GM18867 (cell line): ENCODE results near the gene SLC30A7.

Experiments used
- ATAC-seq: cut with Tn5 transposase; IDR thresholded peaks from one replicate; pipeline ENCODE4 v1.9.1; 2021; ENCODE audit warnings: mild to moderate bottlenecking, moderate library complexity; ENCODE audit not compliant: unreplicated experiment

Gene SLC30A7

DNA sequence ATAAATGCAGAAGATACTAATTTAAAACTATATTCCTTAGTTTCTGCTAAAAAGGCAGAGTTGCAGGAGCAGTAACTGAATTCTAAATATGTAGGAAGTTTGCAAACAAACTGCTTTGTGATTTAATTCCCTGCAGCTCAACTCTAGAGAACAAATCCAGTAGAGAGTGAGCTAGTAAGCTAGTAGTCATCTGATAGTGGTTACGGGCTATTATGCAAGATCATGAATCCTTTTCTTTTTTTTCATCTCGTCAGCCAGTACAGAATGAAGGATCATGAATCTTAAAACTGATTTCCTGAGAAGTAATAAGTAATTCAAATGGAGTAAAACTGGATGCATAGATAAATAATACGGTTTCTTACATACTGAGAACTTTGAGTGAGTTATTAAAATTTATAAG lies 126.4 kb downstream of the SLC30A7 start:
- no peak for ATAC-seq

GRCh38 chr1:101025283-101025656 lies 129.4 kb downstream of the SLC30A7 start:
- peak; percentile 35 for ATAC-seq

DNA sequence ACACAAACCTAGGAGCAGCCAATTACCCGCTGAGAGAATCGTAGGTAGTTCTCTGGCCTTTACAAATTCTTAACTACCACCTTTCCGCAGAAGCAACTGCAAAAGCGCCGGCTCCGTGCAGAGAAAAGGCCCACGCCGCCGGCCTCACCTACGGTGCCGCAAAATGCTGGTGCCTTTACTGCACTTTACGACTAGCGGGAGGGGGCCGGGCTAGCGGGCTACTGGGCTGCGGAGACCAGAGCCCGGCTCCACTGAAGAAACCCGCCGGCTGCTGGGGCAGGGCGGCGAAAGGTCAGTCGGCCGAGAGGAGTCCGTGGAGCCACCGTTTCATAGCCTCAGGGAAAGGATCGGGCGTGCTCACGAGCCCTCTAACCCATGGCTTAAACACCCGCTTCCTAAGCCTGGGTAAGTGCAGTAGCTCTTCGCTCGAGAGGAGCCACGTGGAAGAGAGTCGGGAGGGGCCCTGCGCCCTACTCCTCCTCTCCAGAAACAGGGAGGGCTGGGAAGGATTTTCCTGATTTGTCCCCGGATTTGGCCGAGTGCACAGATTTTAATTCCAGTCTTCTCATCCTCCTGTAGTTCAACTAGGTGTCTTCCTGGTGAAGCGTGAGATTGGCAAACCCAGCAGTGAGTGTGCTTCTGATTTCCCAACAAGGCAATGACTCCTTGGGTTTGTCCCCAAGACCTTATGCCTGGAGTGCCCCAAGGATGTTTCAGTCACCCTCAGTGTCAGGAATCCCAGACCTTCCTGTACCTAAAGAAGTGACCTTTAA lies 130.0 kb downstream of the SLC30A7 start, which contains the start of gene DPH5:
TSS of gene DPH5 (minus strand) at position 128 of the 773 bp plus-strand sequence. CDS start 341 bp downstream, outside the sequence.
- ATAC-seq = peak; percentile 86

DNA sequence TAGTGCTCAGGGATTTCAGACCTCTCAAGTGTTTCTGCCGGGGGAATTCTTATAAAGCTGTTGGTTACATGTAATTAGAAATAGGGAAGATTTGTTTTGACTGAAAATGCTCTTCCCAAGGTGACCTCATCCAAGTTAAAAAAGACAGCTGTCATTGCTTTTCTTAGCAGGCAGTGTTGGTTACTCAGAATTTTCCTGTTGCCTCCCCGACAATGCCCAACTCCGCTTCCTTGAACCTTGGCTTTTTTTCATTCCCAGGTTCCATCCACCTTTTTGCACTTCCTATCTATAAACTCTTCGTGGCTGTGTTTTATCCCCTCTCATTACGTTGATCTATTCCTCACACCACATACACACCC lies 130.5 kb downstream of the SLC30A7 start:
- no peak for ATAC-seq

DNA sequence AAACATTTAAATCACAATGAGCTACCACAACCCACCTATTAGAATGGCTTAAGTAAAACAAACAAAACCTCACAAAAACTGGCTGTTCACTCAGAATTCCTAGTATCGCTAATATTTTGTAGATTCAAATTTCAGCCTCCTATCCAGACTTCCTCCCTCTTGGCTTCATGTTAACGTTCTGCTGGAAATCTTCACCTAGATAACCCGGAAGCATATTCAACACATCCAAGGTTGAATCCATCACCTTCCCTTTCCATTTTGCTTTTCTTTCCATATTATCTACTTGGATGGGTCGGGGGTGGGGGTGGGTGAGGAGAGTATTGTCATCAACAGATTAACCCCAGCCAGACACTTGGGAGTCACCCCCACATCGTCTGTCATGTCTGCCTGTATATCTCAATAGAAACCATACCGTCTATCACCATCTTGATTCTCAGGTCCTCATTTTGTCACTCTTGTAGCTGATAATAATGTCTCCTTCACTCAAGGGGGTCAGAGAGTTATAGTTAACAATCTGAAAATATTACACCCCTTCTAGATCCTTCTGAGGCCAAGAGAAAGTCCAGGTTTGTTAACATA lies 131.4 kb downstream of the SLC30A7 start:
- no peak for ATAC-seq

DNA sequence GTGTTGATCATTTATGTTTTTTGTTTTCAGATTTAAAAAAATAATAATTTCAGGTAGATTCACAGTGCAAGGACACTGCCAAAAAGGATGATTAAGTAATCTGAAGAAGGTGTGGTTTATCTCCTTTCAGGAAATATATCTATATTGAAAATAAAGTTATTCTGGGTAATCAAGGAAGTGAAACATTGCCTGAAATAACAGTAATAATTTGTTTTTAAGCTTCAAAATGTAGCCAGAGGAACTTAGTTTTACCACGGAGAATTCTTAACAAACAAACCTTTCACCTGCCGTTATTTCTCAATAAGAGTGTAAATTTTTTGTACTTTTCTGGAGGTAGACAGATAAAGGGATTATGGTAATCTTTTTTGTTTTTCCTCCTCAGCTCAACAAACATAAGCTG lies 132.6 kb downstream of the SLC30A7 start:
- ATAC-seq = no peak

DNA sequence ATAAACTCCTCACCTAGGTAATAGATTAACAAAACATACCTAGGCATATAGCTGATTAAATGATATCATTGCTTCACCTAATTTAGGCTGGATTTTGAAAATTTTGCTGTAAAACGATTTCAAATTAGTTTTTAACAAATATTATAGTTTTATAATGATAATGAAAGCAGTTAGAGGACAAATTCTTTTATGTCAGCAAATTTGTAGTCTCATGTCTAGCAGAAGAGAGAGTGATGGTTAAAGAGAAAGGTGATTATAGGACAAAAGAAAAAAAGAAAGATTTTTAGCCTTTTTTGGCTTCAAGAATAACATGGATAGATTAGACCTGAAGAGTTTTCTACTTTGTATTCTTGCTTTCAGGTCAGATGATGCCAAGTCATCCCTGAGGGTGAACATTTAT lies 133.3 kb downstream of the SLC30A7 start:
- ATAC-seq = no peak

- ATAC-seq = no peak
Measured at GRCh38 chr1:101030881-101031280, 135.0 kb downstream of the SLC30A7 start.
